Ovary (tissue), 3 donors: ENCODE measurements around the gene HAPLN1.

Experiments used
- CTCF ChIP-seq, 3 donors: fragments of 450-650 bp in 2 of 3; fragments of 200-600 bp in 1 of 3; IDR thresholded peaks; one replicate each; pipeline versions ENCODE4 v1.5.1 to v1.8.0; 2016 to 2022; ENCODE audit warnings: antibody characterized with exemption in 3 of 3, mild to moderate bottlenecking in 1 of 3
- EP300 ChIP-seq: sonication (generic); formaldehyde crosslinking; IDR thresholded peaks from one replicate; pipeline ENCODE4 v1.6.1; 2017; ENCODE audit warnings: antibody characterized with exemption
- POLR2A ChIP-seq: fragments of 450-650 bp; IDR thresholded peaks from one replicate; pipeline ENCODE4 v1.6.1; 2017; ENCODE audit warnings: antibody characterized with exemption, mild to moderate bottlenecking, moderate library complexity
- donor health status: DM: no; HTN: no; CAD: no.

GRCh38 chr5:83657807-83658525 lies 62.7 kb downstream of the HAPLN1 start:
- no peak for TF ChIP-seq CTCF (IDR thresholded peaks at IDR 0.05)
- no peak for TF ChIP-seq POLR2A
- no peak for TF ChIP-seq EP300
